Suppressor macrophage treated with lipopolysaccharide for 1 hour (primary cell): Measurements from ENCODE around the gene FOXP1.
A peak's percentile ranks its signal among the peaks of the same experiment; 100 is the strongest.

Experiments
- DNase-seq, 3 donors: peaks; one replicate each; pipeline ENCODE4 v3.0.0-alpha.2; 2020 to 2022

Gene FOXP1

GRCh38 chr3:71112576-71112975, 471.0 kb downstream of the FOXP1 start:
- no peak for DNase-seq

GRCh38 chr3:71111784-71112440, 471.6 kb downstream of the FOXP1 start:
- peak; percentile 34 to 60 (median 50) for DNase-seq

DNA sequence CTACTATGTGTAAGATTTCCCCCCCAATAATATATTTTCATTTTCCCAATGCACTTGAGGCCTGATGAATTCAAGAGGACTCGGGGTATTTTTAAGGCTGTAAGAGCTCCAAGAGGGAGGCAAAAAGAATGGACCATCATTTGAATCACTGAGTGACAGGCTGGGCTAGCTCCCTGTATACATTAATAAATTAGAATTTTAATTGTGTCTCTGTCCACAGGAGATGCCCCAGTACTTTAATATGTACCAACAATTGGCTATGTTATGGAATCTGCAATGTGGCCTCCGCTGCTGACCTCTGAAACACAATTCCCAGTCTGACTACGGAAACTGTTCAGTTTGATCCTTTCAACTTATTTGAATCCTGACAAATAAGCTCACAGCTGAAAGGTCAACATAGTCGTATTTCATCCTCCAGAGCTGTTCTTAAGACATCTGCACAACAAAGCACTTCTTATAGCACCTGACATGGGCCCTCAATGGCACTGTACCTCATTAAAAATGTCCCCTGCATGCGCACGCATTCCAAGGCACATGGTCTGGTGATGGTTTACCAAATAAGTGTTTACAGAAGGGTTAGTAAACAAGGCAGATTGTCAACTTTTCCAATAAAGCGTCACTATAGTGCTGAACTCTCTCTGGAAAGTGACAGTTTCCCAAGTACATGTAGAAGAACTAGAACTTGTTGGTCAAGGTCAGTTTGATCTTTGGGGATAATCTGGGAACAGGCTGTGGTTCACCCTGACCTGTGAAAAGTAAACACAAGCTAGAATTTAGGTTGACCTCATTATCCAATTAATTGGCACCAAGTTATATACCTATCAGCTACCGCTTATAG, 472.9 kb downstream of the FOXP1 start:
- no peak for DNase-seq

- no peak for DNase-seq
These were observed 473.6 kb downstream of the FOXP1 start for GRCh38 chr3:71109977-71110285.

DNA sequence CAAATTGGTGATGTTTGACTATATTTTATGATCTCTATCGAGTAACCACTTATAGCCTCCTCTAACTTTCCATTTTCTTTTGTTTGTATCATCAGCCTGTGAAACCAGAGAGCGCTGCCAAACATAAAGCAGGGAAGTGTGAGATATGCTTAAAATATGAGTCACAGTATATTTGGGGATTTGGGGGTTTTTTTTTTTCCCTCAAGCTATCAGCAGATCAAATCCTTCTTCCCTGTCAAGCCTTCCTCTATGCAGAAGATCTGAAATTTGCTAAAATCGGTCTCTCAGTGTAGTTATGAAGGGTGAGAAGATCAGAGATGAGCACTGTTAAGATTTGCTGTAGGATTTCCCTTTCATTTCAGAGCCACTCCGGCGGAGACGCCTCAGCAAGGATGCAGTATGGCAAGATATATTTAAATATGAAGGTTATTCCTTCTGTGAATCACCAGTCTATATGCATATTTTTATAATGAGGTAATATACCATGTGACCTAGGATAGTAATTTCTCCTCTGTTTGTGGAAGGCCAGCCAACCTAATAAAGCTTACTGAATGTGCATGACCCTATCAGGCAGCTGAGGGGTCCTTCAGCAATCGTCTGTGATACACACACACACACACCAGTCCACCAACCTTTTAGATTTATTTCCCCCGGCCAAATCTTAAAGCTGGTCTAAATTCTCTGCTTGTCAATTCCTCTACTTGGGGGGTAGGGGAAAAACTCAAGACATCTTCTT, 474.1 kb downstream of the FOXP1 start:
- DNase-seq = peak; percentile 52 to 68 (median 58)

- no peak for DNase-seq
These were observed 475.6 kb downstream of the FOXP1 start for GRCh38 chr3:71107926-71108325.

DNA sequence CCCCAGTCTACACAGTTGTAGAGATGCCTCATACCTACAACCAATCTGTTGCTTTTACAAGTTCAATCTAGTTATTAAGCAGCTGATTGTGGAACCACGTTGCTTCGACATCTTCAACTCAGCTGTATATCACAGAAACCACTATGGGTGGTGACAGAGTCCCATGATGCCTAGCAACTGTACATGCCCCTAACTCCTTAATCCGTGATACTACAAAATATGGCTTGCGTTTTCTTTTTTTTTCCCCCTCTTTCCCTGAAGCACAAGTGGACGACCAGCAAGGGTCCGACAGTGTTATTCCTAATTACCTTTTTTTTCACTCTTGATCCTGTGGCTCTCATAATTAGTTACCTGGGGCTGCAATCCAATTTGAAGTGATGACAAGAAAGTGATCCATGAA, 478.6 kb downstream of the FOXP1 start:
- no peak for DNase-seq

DNA sequence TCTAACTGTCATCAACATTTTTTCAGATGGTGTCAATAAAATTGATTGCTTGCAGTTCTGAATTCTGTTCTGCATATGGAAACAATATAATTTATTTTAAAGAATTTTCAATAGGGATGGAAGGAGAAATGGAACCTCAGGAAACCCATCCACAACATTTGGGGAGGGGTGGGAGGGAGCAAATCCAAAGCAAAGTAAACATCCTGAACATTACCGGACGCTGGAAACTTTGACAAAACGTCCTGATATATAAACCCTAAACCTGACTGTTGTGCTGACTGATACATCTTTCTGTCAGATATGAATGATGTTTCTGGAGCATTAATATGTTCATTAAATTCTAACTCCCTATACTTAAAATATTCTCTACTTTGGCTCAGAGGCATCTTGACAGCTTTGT, 479.0 kb downstream of the FOXP1 start:
- DNase-seq = no peak

DNA sequence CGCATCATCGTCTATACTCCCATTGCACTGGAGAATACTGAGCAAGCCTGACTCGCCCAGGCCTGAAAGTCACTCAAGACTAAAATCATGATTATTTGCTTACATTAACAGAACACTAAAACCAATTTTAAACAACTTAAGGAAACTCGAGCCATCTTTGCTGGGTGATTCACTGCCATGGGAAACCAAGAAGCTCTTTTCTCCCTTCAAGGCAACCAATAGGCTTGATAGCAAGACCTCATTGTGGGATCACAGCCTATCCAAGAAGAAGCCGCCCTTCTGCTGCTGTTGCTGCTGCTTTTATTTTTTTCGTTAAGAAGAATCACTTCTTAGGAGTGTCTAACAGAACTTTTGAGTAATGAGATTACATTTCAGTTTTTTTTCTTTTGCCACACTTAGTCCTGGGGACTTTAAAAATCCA, 479.4 kb downstream of the FOXP1 start:
- DNase-seq = peak in 2 of 3 donors; percentile 28 to 53

DNA sequence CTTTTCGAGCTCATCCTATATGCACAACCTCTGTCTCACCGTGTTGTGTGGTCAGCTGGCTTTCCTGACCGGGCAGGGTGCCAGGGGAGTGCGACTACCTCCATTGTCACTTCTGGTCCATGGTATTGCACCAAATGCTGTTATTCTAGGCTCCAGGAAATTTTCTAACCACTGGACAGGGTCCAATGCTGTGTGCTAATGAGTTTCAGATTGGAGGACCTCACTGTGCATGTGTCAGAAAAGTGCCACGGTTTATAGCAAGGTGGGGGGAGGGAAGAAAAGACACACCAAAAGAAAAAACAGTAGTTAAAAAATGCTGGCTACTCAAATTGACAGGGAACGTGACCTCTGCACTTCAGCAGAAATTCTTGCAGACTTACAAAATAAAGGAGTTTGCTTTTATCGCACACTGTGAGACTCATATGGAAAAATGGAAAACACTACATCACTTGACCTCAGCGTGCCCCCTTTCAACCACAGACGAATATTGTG, 480.1 kb downstream of the FOXP1 start:
- no peak for DNase-seq

DNA sequence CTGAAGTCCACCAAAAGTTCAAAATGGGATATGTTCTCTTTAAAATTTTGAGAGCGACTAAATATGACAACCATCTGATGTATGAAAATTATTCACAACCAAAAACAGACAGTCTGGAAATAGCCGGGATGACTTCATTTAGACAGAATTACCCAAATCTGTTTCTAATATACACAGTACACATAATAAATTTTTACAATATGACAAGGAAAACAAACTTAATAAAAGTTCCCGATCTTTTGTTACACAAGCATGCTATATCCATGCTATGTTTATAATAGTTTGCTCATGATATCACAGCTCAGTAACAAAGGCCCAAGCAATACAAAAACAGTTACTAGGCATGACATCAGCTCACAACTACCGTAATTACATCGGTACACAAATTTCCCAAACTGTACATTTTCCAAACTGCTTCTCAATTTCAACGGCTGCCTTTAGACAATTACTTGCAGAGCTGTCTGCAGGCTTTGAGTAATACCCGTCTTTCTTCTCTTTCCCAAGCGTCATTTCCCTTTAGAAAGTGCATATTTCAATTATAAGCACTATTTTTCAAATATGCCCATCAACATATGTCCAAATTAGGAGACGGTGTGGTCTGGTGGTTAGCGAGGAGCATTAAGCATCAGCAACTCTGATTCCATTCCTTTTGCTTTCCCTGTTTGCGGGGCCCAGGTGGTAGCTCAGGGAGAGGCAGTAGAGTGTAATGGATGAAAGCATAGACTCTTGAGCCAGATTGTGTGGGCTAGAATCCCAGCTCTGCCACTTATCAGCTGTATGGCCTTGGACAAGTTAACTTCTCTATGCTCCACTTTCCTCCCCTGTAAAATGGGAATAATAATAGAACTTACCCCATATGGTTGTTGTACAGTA, 481.2 kb downstream of the FOXP1 start:
- DNase-seq = peak; percentile 65 to 89 (median 81)

- DNase-seq = no peak
These were observed 481.9 kb downstream of the FOXP1 start for GRCh38 chr3:71101626-71102025.

DNA sequence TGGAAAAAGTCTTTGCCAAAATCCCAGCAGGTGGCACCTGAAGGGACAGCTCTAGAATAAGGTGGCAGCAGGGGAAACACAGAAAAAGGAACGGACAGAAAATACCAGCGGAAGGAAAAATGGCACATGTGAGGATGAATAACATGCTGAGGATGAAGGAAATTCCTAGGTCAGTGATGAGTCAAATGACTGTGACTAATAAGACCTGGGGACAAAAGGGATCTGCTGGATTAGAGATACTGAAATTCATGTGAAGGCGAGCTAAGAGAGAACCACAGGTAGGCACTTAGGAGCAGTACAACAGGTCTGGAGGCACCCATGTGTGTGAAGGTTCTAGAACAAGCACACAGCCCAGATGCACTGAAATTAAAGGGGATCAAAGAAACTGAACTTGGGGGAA, 482.5 kb downstream of the FOXP1 start:
- peak; percentile 67 to 82 (median 76) for DNase-seq

DNA sequence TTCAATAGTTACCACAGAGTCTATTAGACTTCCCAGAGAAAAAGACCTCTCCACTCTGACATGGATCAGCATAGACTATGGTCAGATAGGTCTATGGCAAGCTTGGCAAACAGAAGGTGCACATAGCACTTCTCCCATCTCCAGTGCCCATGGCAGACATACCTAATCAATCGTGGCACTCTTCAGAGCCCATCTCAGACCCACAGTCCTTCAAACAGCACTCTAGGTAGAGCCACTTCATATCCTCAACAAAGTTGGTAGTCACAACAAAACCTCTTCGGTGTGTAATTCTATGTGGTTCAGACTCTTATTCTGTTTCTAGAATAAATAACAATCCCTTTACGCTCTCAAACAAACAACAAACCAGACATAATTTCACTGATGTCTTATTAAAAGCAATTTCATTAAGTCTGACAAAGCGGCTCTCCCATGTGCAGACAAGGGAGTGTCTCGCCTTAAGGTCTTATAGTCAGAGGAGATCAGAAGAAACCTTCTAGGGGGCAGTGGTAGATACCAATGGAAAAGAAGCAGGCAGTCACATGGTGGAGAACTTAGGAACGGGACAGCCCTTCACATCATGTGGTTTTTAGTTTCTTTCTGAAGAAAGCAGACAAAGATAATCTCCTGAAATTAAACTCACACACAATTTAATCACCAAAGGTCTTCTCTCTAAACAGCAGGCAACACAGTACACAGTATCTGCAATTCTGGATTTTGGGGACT, 483.4 kb downstream of the FOXP1 start:
- no peak for DNase-seq

GRCh38 chr3:71097557-71097956, 486.0 kb downstream of the FOXP1 start:
- DNase-seq = no peak

- peak in 2 of 3 donors; percentile 28 to 51 for DNase-seq
These were observed 487.8 kb downstream of the FOXP1 start for GRCh38 chr3:71095511-71096291.

GRCh38 chr3:71094658-71095209, 488.8 kb downstream of the FOXP1 start:
- no peak for DNase-seq

DNA sequence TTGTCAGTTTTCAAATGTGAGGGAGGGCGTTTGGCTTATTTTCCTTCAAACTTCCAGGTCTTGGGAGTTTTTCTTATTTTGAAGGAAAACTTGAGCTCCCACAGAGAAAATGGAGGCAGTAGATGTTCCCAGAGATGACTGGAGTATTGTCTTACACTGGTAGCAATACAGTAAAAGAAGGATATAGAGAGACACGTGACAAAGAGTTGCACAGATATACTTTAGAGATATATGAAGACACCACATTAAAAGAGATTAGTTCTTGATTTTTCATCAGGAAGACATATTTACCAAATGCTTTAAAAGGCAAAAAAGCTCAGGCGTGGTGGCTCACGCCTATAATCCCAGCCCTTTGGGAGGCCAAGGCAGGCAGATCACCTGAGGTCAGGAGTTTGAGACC, 490.9 kb downstream of the FOXP1 start:
- DNase-seq = no peak

DNA sequence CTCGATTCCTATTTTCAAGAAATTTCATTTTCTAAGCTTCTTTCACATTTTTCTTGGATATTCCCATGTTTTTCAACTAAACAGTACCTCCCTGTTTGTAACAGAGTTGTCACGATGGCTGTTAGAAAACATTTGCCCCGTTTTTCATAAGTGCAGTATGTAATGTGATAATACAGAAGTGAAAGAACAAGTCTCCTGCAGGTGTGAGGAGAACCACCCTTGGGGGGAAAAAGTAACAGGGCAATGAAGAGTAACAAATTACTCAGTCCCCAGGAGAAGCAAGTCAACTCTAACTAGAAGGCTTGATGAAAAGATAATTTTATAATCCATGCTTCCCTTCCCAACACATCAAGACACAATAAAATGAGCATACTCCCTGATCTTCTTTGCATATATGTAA, 493.3 kb downstream of the FOXP1 start:
- no peak for DNase-seq

DNA sequence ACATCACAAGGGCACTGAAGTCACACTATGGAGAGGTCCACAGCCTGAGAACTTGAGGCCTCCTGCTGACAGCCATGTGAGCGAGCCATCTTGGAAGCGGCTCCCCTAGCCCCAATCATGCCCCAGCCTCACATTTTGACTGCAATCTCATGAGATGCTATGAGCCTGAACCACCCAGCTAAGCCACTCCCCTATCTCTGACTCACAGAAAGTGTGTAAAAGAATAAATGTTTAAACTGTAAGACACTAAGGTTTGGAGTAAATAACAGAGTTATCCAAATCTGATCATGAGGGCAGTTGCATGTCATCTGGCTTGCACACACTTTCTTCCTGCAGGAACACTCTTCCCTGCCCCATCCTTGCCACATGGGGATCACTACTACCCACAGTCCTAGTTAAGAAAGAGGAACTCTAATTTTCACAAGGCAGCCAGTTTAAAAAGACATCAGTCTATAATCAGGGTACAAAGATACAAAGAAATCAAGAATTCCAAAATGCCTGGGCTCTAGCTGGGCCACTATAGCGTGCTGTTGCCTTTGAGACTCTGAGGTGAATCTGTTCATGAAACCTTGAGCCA, 494.2 kb downstream of the FOXP1 start:
- peak in 1 of 3 donors; percentile 42 for DNase-seq
